Smooth muscle cell (in vitro differentiated cells): ENCODE results near the gene THUMPD1. TPM values are rescaled to one million over a fixed set of nuclear protein-coding genes. Genes with fewer than 3 reads are reported as not detected.

ENCODE experiments used
- DNase-seq: peaks from one replicate; lab custom pipeline; 2025; ENCODE audit not compliant: unreplicated experiment; lab: John Stamatoyannopoulos, UW
- H2AFZ ChIP-seq: fragments of 200-600 bp; sonication (generic); 2 replicates; pipeline ENCODE4 v1.6.0; 2016; ENCODE audit warnings: antibody characterized with exemption, low read depth, mild to moderate bottlenecking
- H3F3A ChIP-seq: fragments of 200-600 bp; sonication (generic); 2 replicates; pipeline ENCODE4 v1.6.0; 2017; ENCODE audit warnings: antibody characterized with exemption, low read depth
- H3K27ac ChIP-seq: fragments of 200-600 bp; sonication (generic); 2 replicates; pipeline ENCODE4 v1.5.1; 2016; ENCODE audit warnings: low read depth, mild to moderate bottlenecking
- H3K27me3 ChIP-seq: fragments of 200-600 bp; sonication (generic); 2 replicates; pipeline ENCODE4 v1.6.1; 2016; ENCODE audit warnings: low read depth, mild to moderate bottlenecking
- H3K36me3 ChIP-seq: fragments of 200-600 bp; sonication (generic); 2 replicates; pipeline ENCODE4 v1.5.1; 2016; ENCODE audit warnings: low read depth
- H3K4me1 ChIP-seq: fragments of 200-600 bp; sonication (generic); 2 replicates; pipeline ENCODE4 v1.5.1; 2016; ENCODE audit warnings: low read depth
- H3K4me2 ChIP-seq: fragments of 200-600 bp; sonication (generic); 2 replicates; pipeline ENCODE4 v1.6.0; 2016; ENCODE audit warnings: mild to moderate bottlenecking
- H3K4me3 ChIP-seq: fragments of 200-600 bp; sonication (generic); 2 replicates; pipeline ENCODE4 v1.5.1; 2016; ENCODE audit warnings: mild to moderate bottlenecking
- H3K79me2 ChIP-seq: fragments of 200-600 bp; sonication (generic); 2 replicates; pipeline ENCODE4 v1.6.0; 2016; ENCODE audit warnings: low read depth, mild to moderate bottlenecking
- H3K9ac ChIP-seq: fragments of 200-600 bp; sonication (generic); 2 replicates; pipeline ENCODE4 v1.6.0; 2016; ENCODE audit warnings: low read depth
- H3K9me3 ChIP-seq: fragments of 200-600 bp; sonication (generic); replicated peaks from 2 replicates; pipeline ENCODE4 v1.5.1; 2016; ENCODE audit warnings: low read depth
- H4K20me1 ChIP-seq: fragments of 200-600 bp; sonication (generic); 2 replicates; pipeline ENCODE4 v1.6.0; 2016; ENCODE audit warnings: low read depth
- CTCF ChIP-seq: fragments of 200-600 bp; sonication (generic); IDR thresholded peaks from 2 replicates; pipeline ENCODE4 v1.5.1; 2017; ENCODE audit warnings: borderline replicate concordance, mild to moderate bottlenecking, antibody characterized with exemption; ENCODE audit not compliant: insufficient read depth, poor library complexity, severe bottlenecking
- WGBS: methylation state at CpG from one replicate; pipeline ENCODE4 v1.1.7; 2016; ENCODE audit warnings: low lambda C conversion rate; 5-methylcytosine and 5-hydroxymethylcytosine counted together
- polyA plus RNA-seq: library from polyadenylated mRNA; unstranded; fragments of >200 nt; fragmentation: Nextera tagmentation; extraction: Ambion mirVana; gene quantifications from 2 replicates; pipeline ENCODE4 v1.2.1, GENCODE V29; 2016
- total RNA-seq: library from RNA; depleted of rRNA; stranded (reverse); fragments of >200 nt; gene quantifications from 2 replicates; pipeline ENCODE4 v1.2.3, GENCODE V29; 2014

THUMPD1 gene
- total and polyA plus RNA-seq, 2 experiments from 2014 or later, result 30.8 to 62.5 TPM

DNA sequence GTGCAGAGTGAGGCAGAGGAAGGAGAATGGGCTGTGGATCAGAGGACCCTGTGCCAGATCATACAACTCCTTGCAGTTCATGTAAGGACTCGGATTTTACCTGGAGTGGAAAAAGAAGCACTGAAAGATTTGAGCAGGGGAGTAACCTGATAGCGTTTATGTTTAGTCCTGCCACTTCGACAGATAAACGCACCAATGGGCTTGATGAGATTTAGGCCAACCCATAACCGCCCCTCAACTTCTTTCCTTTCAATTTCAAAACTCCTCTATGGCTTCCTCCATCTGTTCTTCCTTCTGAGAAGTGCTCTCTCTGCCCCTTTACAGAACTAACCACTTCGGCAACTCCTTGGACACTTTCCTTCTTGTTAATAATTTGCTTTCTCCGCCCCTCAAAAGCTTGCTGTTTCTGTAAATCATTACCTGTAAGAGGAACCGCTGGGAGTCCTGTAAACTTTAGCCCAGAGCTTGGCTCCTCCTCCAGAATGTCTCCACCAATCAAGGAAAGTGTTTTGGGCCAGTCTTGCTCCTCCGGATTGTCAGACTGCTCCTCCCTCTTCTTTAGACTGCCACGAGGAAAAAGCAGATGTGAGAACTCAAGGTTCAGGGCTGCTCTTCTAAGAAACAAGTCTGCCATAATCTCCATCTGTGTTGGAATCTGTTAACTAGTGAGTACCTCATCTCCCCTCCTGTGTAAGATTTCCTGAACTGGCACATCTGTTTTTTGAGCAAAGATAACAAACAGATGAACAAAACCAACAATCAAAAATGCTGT, 22.0 kb upstream of the THUMPD1 start, which contains the start of gene ACSM3:
TSS of gene ACSM3 (plus strand) at position 554 of the 772 bp plus-strand sequence. CDS start 6,021 bp downstream, outside the sequence.
- Histone ChIP-seq H2AFZ (peak within 1 kb of the TSS; percentile 94), H3K9ac (no peak within 1 kb of the TSS), H3K36me3 (no peaks in the 10 kb centered on the region), H3K4me3 (peak within 1 kb of the TSS; percentile 58), H3K27me3 (no peaks in the 10 kb centered on the region), H3K4me2 (peak within 1 kb of the TSS; percentile 81), H3K79me2 (no peaks in the 10 kb centered on the region), H3K9me3 (no peaks in the 10 kb centered on the region), H3K27ac (no peak within 1 kb of the TSS), H4K20me1 (no peaks in the 10 kb centered on the region), H3K4me1 (no peaks in the 10 kb centered on the region), H3F3A (no peaks in the 10 kb centered on the region)
- no peak for DNase-seq
- 27% methylated on average over 10 of the region's 10 CpGs for WGBS
- TF ChIP-seq CTCF, result no peak

DNA sequence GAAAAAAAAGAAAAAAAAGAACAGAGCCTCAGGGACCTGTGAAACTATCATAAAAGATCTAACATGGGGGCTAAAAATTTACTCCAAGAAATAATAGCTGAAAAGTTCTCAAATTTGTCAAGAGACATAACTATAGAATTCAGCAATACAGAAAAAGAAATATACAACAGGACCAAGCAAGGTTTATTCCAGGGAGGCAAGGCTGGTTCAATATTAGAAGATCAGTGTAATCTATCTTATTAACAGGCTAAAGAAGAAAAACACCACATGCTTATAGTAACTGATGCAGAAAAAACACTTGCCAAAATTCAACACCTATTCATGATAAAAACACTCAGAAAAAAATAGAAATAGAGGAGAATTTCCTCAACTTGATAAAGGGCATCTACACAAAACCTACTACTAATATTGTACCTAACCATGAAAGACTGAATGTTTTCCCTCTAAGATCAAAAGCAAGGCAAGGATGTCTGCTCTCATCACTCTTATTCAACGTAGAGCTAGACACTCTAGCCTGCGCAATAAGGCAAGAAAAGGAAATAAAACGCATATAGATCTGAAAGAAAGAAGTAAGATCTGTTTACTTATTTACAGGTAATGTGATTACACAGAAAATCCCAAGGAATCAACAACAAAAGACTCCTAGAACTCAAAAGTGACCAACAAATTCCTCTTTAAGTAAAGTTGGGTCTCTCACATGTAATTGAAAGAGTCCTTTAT, 20.9 kb upstream of the THUMPD1 start:
- Histone ChIP-seq H3K4me1 (no peaks in the 10 kb centered on the region), H3K4me2 (no peak overlapping the region), H3K36me3 (no peaks in the 10 kb centered on the region), H3K9ac (no peak overlapping the region), H3K27me3 (no peaks in the 10 kb centered on the region), H2AFZ (peak overlapping the region; percentile 94), H3K9me3 (no peaks in the 10 kb centered on the region), H3K4me3 (peak overlapping the region; percentile 58), H3F3A (no peaks in the 10 kb centered on the region), H4K20me1 (no peaks in the 10 kb centered on the region), H3K27ac (no peak overlapping the region), H3K79me2 (no peaks in the 10 kb centered on the region)
- no peak for TF ChIP-seq CTCF
- DNase-seq, result no peak
- WGBS, result 95% methylated on average over 3 of the region's 3 CpGs

- Histone ChIP-seq H3K9ac (no peak overlapping the region), H3K4me2 (no peak overlapping the region), H3K79me2 (no peaks in the 10 kb centered on the region), H3K4me3 (no peak overlapping the region), H3K27me3 (no peaks in the 10 kb centered on the region), H4K20me1 (no peaks in the 10 kb centered on the region), H2AFZ (no peak overlapping the region), H3F3A (no peaks in the 10 kb centered on the region), H3K27ac (no peak overlapping the region), H3K9me3 (no peaks in the 10 kb centered on the region), H3K4me1 (no peaks in the 10 kb centered on the region), H3K36me3 (no peaks in the 10 kb centered on the region)
- DNase-seq, result no peak
- WGBS, result 86% methylated on average over 1 of the region's 1 CpG
- TF ChIP-seq CTCF, result no peak
Measured at GRCh38 chr16:20761175-20761574, 19.6 kb upstream of the THUMPD1 start.
